HuH-7.5 (cell line): Measurements from ENCODE around the gene MPP3.
A peak's percentile ranks its signal among the peaks of the same experiment; 100 is the strongest.

Experiments
- DNase-seq: peaks from one replicate; pipeline ENCODE4 v3.0.0; 2011; ENCODE audit warnings: low spot score

Gene MPP3

DNA sequence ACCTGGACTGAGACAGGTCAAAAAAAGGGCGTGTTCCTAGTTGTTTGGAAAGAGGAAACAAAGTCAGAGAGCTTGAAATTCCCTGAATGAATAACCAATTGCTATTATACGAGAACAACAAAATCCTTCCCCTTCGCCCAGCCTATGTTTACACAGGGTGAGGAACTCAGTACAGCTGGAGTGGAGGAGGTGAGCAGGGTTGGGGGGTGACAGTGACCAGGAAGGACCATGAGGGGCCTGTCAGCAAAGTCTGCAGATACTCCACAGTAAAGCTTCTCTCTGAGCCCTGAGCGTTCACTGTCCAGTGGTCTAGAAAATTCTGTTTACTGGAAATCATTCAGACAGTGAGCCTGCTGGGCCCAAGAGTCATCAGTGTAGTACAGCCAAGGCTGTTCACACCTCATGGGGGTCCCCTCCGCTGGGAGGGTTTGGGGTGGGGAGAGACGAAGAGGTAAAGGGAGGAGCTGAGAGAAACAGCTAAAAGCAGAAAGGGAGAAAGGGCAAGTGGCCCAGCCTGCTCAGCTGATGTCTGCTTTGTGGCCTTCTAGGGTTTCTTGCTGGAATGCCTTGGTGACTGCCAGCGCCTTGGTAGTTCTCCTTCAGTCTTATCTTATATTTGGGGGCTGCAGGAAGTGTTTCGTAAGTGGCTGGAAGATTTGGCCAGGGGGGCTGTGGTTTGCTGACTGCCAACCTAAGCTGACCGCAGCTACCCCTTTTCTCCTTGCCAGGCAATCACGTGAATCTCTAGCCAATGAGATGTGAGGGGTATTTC, 59.9 kb downstream of the MPP3 start:
- no peak for DNase-seq

- no peak for DNase-seq
Observed at GRCh38 chr17:43771463-43771862, 61.5 kb downstream of the MPP3 start.

DNA sequence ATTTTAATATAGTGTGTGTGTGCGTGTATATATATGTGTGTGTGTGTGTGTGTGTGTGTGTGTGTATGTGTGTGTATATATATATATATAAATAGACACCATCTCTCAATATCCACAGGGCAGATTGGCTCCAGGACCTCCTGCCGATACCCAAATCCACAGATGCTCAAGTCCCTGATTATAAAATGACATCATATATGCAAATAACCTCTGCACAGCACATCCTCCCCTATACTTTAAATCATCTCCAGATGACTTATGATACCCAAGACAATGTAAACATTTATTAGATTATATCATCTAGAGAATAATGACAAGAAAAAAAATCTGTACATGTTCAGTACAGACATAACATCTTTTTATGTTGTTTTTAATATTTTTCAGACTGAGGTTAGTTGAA, 62.0 kb downstream of the MPP3 start:
- no peak for DNase-seq

GRCh38 chr17:43769859-43770258, 63.1 kb downstream of the MPP3 start:
- DNase-seq, result no peak

GRCh38 chr17:43769426-43769825, 63.5 kb downstream of the MPP3 start:
- no peak for DNase-seq

DNA sequence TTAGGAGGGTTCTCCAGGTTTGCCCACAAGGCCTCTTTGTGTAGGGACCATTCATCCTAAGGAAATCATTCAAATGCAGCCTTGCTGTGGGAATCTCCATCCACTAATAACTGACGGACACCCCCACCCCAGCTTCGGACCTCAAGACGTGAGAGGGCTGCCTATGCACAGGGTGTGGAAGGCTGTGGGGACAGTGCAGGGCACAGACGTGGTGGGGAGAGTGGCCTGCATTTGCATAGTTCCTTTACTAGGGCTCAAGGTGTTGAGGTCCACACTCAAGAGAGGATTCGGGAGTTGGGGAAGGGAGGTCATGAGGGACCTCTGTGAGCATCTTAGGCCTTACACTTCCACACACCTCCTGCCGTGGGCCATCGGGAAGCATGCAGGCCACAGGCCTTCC, 64.0 kb downstream of the MPP3 start:
- no peak for DNase-seq

- DNase-seq, result no peak
Observed at GRCh38 chr17:43768382-43768781, 64.6 kb downstream of the MPP3 start.

DNA sequence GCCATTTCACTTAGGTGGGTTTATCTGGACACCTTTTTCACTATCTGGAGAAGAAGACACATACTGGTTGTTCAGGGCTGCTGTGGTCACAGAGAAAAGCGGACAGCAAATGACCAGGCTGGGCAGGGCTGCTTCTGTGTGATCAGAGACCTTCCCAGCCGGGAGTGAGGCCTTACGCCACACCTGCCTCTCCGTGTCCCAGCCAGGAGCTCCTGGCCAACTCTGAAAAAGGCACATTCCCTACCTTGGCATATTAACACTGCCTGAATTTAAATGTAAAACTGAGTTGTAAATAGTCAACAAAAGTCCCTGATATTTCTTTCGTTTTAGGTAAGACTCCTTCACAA, 65.3 kb downstream of the MPP3 start:
- DNase-seq, result no peak

DNA sequence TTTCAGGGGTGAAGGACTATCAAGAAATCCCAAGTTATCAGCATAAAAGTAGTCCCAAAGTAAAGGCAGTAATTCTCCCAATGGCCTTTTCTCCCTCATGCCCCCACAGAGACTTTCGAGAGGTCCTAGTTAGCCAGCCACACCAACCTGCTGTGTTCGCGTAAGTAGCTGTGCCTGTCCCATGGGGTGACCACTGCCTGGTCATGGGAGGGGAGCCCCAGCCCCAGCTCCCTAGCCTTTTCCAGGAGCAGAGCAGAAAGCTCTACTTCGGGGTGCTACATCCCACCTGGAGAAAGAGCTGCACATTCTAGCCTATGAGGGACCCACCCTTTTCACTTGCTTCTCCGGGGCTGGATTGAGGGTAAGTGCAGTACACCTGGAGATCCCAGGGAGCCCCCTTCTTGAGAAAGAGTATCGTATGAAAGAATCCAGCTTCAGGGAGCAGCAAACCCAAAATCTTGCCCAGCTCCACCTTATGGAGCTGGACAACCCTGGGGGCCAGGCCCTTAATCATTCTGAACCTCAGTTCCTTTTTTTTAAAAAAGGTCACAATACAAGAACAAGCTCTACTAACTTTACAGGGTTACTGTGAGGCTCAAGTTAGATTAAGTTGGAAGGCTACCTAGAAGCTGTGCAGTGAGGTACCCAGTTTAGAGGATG, 65.8 kb downstream of the MPP3 start:
- no peak for DNase-seq

GRCh38 chr17:43766413-43767052, 66.4 kb downstream of the MPP3 start:
- peak; percentile 56 for DNase-seq

- DNase-seq, result peak; percentile 94
Observed at GRCh38 chr17:43760254-43760852, 72.6 kb downstream of the MPP3 start.

DNA sequence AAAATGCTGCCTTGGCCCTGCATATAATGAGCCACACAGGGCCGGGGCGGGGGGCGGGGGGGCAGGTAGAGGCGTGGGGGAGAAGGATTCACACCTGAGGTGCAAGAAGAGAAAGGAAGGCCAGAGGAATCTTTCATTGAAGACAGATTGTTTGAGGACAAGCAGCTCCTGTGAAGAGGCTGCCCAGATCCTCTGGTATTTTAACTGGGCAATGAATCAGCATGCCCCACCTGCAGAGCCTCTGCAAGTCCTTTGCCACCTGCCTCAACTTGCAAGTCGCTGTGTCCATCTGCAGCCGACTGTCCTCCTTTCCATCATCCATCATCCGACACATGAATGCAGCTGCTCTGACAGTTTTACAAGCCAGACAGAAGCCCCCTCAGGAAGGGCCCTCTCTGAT, 73.1 kb downstream of the MPP3 start:
- no peak for DNase-seq

GRCh38 chr17:43758497-43759174, 74.3 kb downstream of the MPP3 start, which contains the start of gene SOST:
TSS of gene SOST (minus strand) at chr17:43758791. CDS start at chr17:43758741, 50 bp downstream.
- no peak for DNase-seq

GRCh38 chr17:43758086-43758485, 74.9 kb downstream of the MPP3 start:
- no peak for DNase-seq

DNA sequence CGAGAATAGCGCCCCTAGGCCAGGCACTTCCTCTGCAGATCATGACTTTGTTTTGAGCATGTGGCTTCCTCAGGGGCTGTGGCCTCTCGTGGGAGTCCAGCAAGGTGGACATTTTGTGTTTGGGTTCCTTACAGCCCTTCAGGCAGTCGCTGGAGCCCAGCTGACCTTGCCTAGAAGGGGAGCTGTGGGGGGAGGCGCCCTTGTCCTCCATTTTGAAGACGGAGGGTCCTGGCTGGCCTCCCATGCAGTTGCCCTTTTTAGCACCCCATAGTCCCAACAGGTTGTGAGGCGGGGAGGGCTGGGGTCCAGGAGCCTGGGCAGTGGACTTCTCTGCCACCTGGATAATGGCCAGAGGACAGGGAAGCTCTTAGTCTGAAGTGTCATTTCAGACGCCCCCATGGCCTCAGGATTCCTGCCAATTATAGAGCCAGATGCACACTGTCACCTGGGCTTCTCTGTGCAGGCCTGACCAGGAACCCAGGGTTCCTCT, 75.7 kb downstream of the MPP3 start:
- no peak for DNase-seq

DNA sequence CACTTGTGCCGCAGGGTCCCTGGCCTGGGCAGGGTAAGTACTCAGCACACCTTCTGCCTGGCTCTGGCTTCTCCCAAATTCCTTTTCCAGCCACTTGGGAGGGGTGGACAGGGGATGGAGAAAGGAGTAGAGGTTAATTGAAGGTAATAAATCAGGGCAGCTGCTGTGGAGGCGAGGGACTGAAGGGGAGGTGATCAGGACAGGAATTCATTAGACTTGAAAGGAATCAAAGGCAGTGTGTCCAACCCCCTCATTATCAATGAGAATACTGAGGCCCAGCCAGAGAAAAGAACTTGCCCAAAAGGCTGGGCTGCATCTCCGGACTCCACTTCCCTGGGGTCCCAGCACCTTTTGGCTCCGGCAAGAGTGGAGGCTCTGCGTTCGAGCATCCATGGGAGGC, 76.7 kb downstream of the MPP3 start:
- no peak for DNase-seq

- peak; percentile 45 for DNase-seq
Observed at GRCh38 chr17:43755389-43755875, 77.5 kb downstream of the MPP3 start.

DNA sequence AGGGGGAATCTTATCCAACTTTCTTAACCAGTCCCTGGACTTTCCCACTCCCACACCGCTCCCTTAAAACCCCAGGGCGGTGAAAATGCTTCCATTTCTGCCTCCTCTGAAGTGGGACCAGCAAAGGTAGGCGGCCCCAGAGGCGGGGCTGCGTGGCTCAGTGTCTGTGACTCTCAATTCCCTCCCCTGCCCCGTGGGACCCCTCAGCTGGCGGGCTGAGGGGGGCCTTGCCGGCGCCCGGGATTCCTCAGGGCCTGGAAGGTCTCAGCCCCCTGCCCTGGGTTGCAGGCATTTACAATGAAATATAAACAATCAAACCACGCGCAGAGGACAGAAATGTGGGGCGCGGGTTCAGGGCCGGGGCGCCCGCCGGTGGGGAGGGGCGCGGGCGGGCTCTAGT, 78.0 kb downstream of the MPP3 start:
- DNase-seq, result no peak

GRCh38 chr17:43753493-43754129, 79.3 kb downstream of the MPP3 start:
- DNase-seq, result no peak
